Adrenal gland (tissue), 12 donors: ENCODE results near the gene TBC1D10A. TPM values are rescaled to one million over a fixed set of nuclear protein-coding genes. Genes with fewer than 3 reads are reported as not detected.

Experiments used
- DNase-seq, 7 donors: peaks; one replicate each; pipeline ENCODE4 v3.0.0-alpha.2; 2019 to 2020
- H3K27ac ChIP-seq, 5 donors: fragments of 200-600 bp; sonication (generic) in 4 of 5; 1 replicate in 3 of 5; 2 replicates in 2 of 5; pipeline versions ENCODE4 v1.5.1 to v1.8.0; 2016 to 2020; ENCODE audit warnings: mild to moderate bottlenecking in 1 of 5
- H3K27me3 ChIP-seq: fragments of 200-600 bp; 2 replicates; pipeline ENCODE4 v1.8.0; 2021
- H3K36me3 ChIP-seq, 2 donors: fragments of 200-600 bp; replicated peaks in 1 of 2; 1 replicate in 1 of 2; 2 replicates in 1 of 2; pipeline versions ENCODE4 v1.5.1 to v1.8.0; 2018 to 2022
- H3K4me1 ChIP-seq, 2 donors: fragments of 200-600 bp; replicated peaks in 1 of 2; 1 replicate in 1 of 2; 2 replicates in 1 of 2; pipeline versions ENCODE4 v1.5.1 to v1.8.0; 2018 to 2021
- H3K4me3 ChIP-seq, 4 donors: fragments of 200-600 bp; sonication (generic) in 3 of 4; one replicate each; pipeline ENCODE4 v1.5.1; 2016 to 2018
- H3K9me3 ChIP-seq, 3 donors: fragments of 200-600 bp; sonication (generic) in 1 of 3; replicated peaks in 1 of 3; 1 replicate in 2 of 3; 2 replicates in 1 of 3; pipeline versions ENCODE4 v1.5.1 to v1.8.0; 2016 to 2021
- CTCF ChIP-seq, 6 experiments: fragments of 450-650 bp in 4 of 6; fragments of 200-600 bp in 2 of 6; sonication (generic) in 1 of 6; IDR thresholded peaks; 1 replicate in 5 of 6; 2 replicates in 1 of 6; pipeline versions ENCODE4 v1.5.1 to v1.8.0; 2016 to 2021; ENCODE audit warnings: antibody characterized with exemption in 6 of 6, mild to moderate bottlenecking in 2 of 6, moderate library complexity in 1 of 6
- POLR2A ChIP-seq, 2 donors: fragments of 450-650 bp; IDR thresholded peaks; one replicate each; pipeline ENCODE4 v1.6.1; 2017; ENCODE audit warnings: antibody characterized with exemption in 2 of 2, mild to moderate bottlenecking in 2 of 2, moderate library complexity in 1 of 2
- WGBS, 4 donors: extraction: QIAGEN DNeasy Blood & Tissue Kit in 2 of 4; methylation state at CpG; one replicate each; pipeline versions ENCODE4 v1.1.5 to v1.1.7; 2013 to 2017; 5-methylcytosine and 5-hydroxymethylcytosine counted together
- intact Hi-C, 2 donors: fragments of 100-400 bp; cut with DNase I; formaldehyde crosslinking; loops; one replicate each; pipeline versions ENCODE4 v1.14.1 to v1.15.0; 2022 to 2023
- polyA plus RNA-seq, 3 donors: library from polyadenylated mRNA; stranded (reverse); fragments of 200-250 nt in 2 of 3; fragments of 350-450 nt in 1 of 3; fragmentation: Illumina TruSeq in 1 of 3; extraction: RNeasy Lipid Tissue Mini Kit (QIAGEN cat#74804) in 1 of 3; gene quantifications; one replicate each; pipeline ENCODE4 v1.2.3, GENCODE V29; 2013 to 2014
- total RNA-seq, 9 donors: library from RNA; depleted of rRNA in 4 of 9; stranded (reverse); fragments of >200 nt in 4 of 9; fragments of 120-200 nt in 1 of 9; fragmentation: NEBNext Ultra II Directional in 1 of 9; extraction: Animal tissue kit (Norgen Biotek cat#: 25700) in 1 of 9; gene quantifications; one replicate each; pipeline versions ENCODE4 v1.1.0 to v1.2.4, GENCODE V29; 2013 to 2023
- donor health status: healthy with polysubstance abuse.
- donor health status: Bipolar disorder and iron deficiency.
- donor health status: DM: yes; HTN: yes; CAD: no.
- donor health status: DM: no; HTN: no; CAD: no.
- donor health status: DM: no; HTN: no; CAD: no.
- donor health status: DM: yes; HTN: yes; CAD: no.

TBC1D10A gene
- total and polyA plus RNA-seq, 12 donors = 11.7 to 55.0 (median 29.6) TPM

- intact Hi-C loops = no loop called here
- DNase-seq = no peak
- H3K27me3 ChIP-seq = no peaks in the 10 kb centered on the region
- no peak overlapping the region for H3K27ac ChIP-seq
- no peaks in the 10 kb centered on the region for H3K9me3 ChIP-seq
- H3K36me3 ChIP-seq = no peaks in the 10 kb centered on the region
- WGBS, 4 donors = 38 to 77% (median 73%) methylated on average over 5 to 10 of the region's 10 CpGs
- H3K4me3 ChIP-seq = no peak overlapping the region
- TF ChIP-seq CTCF (IDR thresholded peaks at IDR 0.05) = no peak
- TF ChIP-seq POLR2A (IDR thresholded peaks at IDR 0.05) = no peak
- H3K4me1 ChIP-seq = peaks cover 8 to 15% of the 10 kb centered on the region in 2 donors
Observed at GRCh38 chr22:30251711-30252110, 75.0 kb downstream of the TBC1D10A start.

GRCh38 chr22:30250661-30251267 lies 76.0 kb downstream of the TBC1D10A start:
- Histone ChIP-seq H3K27me3 (no peaks in the 10 kb centered on the region), H3K27ac (no peak overlapping the region), H3K4me3 (no peak overlapping the region), H3K9me3 (no peaks in the 10 kb centered on the region), H3K36me3 (no peaks in the 10 kb centered on the region), H3K4me1 (peaks cover 7 to 14% of the 10 kb centered on the region in 2 donors)
- no peak for TF ChIP-seq POLR2A (IDR thresholded peaks at IDR 0.05)
- TF ChIP-seq CTCF (IDR thresholded peaks at IDR 0.05) = no peak
- no peak for DNase-seq
- WGBS, 4 donors = 58 to 88% (median 75%) methylated on average over 3 to 12 of the region's 12 CpGs
- intact Hi-C loops = no loop called here

- H3K36me3 ChIP-seq = no peaks in the 10 kb centered on the region
- no peak overlapping the region for H3K4me3 ChIP-seq
- peaks cover 8 to 16% of the 10 kb centered on the region in 2 donors for H3K4me1 ChIP-seq
- H3K27ac ChIP-seq = no peak overlapping the region
- intact Hi-C loops = no loop called here
- H3K27me3 ChIP-seq = no peaks in the 10 kb centered on the region
- H3K9me3 ChIP-seq = no peaks in the 10 kb centered on the region
- TF ChIP-seq POLR2A (IDR thresholded peaks at IDR 0.05) (no peak), CTCF (IDR thresholded peaks at IDR 0.05) (no peak)
- 80 to 100% (median 88%) methylated on average over 1 to 3 of the region's 3 CpGs for WGBS, 4 donors
- no peak for DNase-seq
Observed at GRCh38 chr22:30250039-30250565, 76.6 kb downstream of the TBC1D10A start.

- 79 to 86% (median 83%) methylated on average over 17 to 27 of the region's 27 CpGs for WGBS, 4 donors
Observed at GRCh38 chr22:30249049-30250038, 77.4 kb downstream of the TBC1D10A start.

More at GRCh38 chr22:30249049-30250038, 77.4 kb downstream of the TBC1D10A start:
- H3K36me3 ChIP-seq = no peaks in the 10 kb centered on the region
- intact Hi-C loops = no loop called here
- no peaks in the 10 kb centered on the region for H3K27me3 ChIP-seq
- H3K27ac ChIP-seq = no peak overlapping the region
- TF ChIP-seq POLR2A (IDR thresholded peaks at IDR 0.05) (no peak), CTCF (IDR thresholded peaks at IDR 0.05) (no peak)
- peaks cover 8 to 16% of the 10 kb centered on the region in 2 donors for H3K4me1 ChIP-seq
- H3K4me3 ChIP-seq = no peak overlapping the region
- H3K9me3 ChIP-seq = no peaks in the 10 kb centered on the region
- DNase-seq = no peak
